ENCODE data around the gene SPATC1L.

The SPATC1L gene

DNA sequence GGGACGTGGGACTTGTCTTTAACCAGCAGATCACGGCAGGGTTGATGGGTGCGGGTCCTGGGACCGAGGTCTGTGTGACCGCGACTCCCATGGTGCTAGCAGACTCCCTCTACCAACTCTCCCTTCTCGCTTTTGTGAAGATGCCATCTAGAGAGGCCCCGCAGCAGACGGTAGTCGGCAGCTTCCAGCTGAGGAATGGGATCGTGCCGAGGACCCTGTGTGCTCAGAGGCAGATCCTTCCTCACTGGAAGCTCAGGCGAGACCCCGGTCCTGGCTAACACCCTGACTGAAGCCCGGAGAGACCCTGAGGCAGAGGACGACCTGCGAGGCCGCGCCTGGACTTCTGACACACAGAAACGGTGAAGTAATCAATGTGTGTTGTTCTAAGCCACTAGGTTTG, 12.5 kb upstream of the SPATC1L start:
- no peak for DNase-seq
- Mint-ChIP-seq H3K4me3 (no peak overlapping the region), H3K4me1 (no peaks in the 10 kb centered on the region), H3K36me3 (peaks cover 46% of the 10 kb centered on the region), H3K27ac (no peak overlapping the region), H3K9me3 (peaks cover 7% of the 10 kb centered on the region), H3K27me3 (no peaks in the 10 kb centered on the region)
- CTCF ChIA-PET: no interaction called here

DNA sequence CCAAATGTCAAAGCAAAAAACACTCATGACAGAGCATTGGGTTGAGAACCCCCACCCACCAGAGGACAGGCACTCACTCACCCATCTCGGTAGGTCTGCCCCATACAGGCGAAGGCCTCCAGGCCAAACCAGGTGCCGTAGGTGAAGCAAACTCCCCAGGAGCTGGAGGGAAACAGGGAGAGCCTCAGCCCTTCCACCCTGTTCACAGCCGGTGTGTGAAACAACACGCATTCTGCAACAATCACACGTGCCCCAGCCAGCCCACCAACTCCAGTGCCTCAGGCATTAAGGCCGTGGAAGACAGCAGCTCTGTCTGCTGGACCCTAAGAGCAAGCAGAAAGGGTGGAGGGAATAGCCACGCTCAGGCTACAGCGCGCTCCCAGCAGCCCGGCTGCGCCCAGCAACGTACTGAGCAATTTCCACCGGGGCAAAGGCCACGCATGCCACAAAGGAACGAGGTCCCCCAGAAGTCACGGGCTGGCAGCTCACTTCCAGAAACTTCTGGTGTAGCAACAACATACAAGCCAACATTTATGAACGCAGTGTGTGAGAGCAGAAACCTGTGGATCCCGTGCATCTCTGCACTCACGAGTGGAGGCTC, 11.4 kb upstream of the SPATC1L start:
- no peak for DNase-seq
- no peak overlapping the region for H3K4me3 Mint-ChIP-seq
- H3K36me3 Mint-ChIP-seq: peaks cover 51% of the 10 kb centered on the region
- H3K27me3 Mint-ChIP-seq: no peaks in the 10 kb centered on the region
- no peaks in the 10 kb centered on the region for H3K4me1 Mint-ChIP-seq
- CTCF ChIA-PET: no interaction called here
- H3K9me3 Mint-ChIP-seq: peaks cover 7% of the 10 kb centered on the region
- H3K27ac Mint-ChIP-seq: no peak overlapping the region

DNA sequence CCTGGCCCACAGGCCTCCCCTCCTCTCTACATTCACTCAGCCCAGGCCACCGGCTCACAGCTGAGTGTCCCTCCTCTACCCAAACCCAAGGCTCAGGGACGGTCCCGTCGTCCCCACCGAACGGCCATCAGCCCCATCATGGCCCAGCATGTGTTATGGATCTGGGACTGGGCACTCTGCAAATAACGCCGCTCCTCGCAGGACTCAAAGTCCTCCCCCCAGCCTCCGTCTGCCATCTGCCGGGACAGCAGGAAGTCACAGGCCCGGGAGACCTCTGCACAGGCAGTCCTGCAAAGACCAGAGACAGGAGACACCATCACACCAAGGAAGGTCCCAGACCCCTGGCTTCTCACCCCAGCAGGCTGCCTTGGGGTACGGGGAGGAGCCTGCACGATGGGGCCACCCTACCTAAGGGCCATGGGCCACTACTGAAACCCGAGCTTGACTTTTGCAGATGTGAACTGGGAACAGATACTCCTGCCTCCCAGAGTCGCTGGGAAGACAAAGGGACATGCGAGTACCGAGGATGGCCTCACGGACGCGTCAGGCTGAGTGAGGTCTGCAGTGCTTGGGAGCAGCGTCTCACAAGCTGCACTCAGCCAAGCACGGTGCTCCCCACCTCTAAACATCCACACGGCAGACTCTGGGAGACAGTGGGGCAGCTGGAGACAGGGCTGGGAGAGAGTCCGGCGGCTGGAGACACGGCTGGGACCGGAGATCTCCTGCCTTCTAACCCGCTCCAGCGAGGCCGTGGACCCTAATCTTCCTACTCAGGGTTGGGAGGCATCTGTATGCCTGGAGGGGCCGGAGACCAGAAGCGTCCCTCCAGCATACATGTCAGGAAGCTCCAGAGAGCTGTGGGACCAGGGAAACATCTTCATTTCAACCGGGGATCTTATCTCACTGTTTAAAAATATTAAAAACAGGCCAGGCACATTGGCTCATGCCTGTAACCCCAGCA, 10.4 kb upstream of the SPATC1L start:
- H3K27ac Mint-ChIP-seq: peak overlapping the region; percentile 49
- H3K4me3 Mint-ChIP-seq: no peak overlapping the region
- no peaks in the 10 kb centered on the region for H3K4me1 Mint-ChIP-seq

DNA sequence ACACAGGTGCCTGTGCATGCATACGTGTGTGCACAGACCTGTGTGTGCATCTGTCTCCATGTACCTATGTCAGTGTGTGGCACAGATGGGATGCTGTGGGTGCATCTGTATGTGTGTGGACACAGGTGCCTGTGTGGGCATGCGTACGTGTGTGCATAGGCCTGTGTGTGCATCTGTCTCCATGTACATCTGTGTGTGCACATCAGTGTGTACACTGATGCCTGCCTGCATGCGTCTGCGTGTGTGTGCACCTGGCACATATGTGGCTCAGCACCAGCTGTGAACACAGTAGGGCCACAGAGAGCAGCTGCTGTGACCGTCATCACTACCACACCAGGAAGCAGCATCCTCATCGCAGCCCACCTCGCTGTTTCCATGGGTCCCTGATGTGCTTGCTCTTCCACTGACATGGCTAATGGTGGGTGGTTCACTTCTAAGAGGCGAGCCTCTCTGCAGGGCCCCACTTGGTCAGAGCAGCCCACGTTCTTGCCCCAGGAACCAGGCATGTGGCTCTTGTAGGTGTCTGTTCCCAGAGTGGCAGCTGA, 9.6 kb upstream of the SPATC1L start:
- Mint-ChIP-seq H3K27me3 (no peaks in the 10 kb centered on the region), H3K4me3 (no peak overlapping the region), H3K36me3 (peaks cover 41% of the 10 kb centered on the region), H3K9me3 (peaks cover 7% of the 10 kb centered on the region), H3K4me1 (no peaks in the 10 kb centered on the region), H3K27ac (no peak overlapping the region)
- no peak for DNase-seq
- CTCF ChIA-PET: no interaction called here

More for the DNA sequence above, 10.4 kb upstream of the SPATC1L start:
- CTCF ChIA-PET: no interaction called here
- Mint-ChIP-seq H3K9me3 (peaks cover 7% of the 10 kb centered on the region), H3K36me3 (peaks cover 47% of the 10 kb centered on the region), H3K27me3 (no peaks in the 10 kb centered on the region)
- no peak for DNase-seq

DNA sequence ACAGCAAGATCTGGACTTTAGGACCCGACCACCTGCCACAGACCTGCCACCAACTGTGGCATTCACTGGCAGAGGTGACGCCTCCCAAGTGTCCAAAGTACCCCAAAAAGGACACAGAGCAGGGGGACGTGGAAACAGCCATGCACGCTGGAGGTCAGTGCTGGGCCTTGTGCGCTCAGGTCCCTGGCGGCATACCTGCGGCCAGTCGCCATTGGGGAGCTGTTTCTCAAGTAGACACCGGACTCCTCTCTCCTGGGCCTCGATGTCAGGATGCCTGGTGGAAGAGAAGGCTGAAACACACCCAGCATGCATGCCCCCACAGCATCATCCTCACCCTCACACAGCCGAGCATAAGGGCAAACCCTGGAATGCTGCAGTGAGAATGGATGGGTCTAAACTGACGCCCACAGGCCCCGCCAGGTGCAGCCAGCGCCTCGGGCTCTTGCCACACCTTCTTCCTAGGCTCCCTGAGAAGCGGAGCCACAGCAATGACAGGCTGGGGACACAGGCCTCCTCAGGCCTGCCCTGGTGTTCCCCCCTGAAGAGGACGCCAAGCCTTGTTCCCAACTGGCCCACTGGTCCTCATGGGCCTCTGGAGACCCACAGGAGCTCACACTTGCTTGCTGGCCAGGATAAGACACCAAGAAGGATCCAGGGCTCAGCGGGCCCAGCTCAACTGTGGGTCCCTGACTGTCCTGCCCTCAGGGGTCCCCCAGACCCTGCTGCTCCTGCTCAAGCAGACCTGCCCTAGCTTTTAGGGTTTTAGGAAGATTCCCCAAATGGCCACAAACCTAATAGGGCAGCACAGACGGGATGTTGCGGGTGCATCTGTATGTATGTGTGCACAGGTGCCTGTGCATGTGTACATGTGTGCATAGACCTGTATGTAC, 7.7 kb upstream of the SPATC1L start:
- H3K9me3 Mint-ChIP-seq: peaks cover 7% of the 10 kb centered on the region

DNA sequence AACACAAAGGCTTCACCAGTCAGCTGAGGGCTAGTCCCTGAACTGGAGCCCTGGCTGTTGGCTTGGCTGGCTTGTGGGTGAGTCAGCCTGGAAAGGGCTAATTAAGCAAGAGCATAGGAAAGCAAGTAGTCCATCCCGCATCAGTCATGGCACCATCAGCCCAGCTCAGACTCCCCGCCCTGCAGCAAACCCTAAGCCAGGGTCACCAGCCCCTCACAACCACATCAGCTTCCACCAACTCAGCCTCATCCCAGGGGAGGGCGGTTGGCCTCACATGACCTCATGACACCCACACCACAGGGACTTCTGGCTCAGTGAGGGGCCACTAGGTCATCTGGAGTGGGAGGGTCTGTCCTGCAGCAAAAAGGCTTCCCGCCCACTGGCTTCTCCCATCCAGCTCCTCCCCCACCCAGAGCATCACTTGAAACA, 7.0 kb upstream of the SPATC1L start:
- Mint-ChIP-seq H3K27me3 (no peaks in the 10 kb centered on the region), H3K27ac (no peak overlapping the region), H3K36me3 (peaks cover 31% of the 10 kb centered on the region), H3K9me3 (peaks cover 7% of the 10 kb centered on the region), H3K4me3 (no peak overlapping the region), H3K4me1 (no peaks in the 10 kb centered on the region)
- DNase-seq: no peak
- CTCF ChIA-PET: no interaction called here

More for the DNA sequence above, 7.7 kb upstream of the SPATC1L start:
- Mint-ChIP-seq H3K4me3 (no peak overlapping the region), H3K27me3 (no peaks in the 10 kb centered on the region), H3K4me1 (no peaks in the 10 kb centered on the region), H3K27ac (no peak overlapping the region), H3K36me3 (peaks cover 36% of the 10 kb centered on the region)
- CTCF ChIA-PET: no interaction called here
- DNase-seq: no peak

DNA sequence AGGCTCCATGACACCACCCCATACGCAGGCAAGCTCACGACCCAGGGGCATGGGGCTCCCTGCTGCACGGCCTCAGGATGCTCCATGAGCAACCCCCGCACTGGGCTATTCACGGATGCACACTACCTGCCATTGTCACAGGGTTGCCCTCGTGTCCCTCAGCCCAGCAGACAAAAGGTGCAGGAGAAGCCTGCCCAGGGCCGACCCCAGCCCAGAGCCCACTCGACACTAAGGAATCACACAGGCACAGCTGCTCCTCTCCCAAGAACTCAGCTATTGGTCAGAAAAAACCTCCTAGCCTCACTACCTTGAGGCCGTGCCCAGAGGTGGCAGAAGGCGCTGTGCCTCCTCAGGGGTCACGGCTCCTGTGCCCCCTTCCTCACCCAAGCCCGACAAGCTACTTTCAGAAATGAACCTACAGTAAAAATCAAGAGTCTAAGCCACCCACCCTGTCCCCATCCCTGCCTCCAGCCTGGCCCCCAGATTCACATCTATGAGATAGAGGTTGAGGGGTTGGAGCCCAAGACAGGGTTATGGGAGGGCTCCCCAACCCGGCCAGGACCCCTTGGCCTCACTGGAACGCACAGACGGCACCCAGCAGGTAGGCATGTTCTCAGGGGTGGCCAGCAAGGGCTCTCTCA, 6.4 kb upstream of the SPATC1L start:
- Mint-ChIP-seq H3K4me1 (peaks cover 5% of the 10 kb centered on the region), H3K27ac (no peak overlapping the region), H3K4me3 (no peak overlapping the region), H3K27me3 (peaks cover 6% of the 10 kb centered on the region), H3K36me3 (peaks cover 28% of the 10 kb centered on the region), H3K9me3 (peaks cover 7% of the 10 kb centered on the region)
- CTCF ChIA-PET: no interaction called here
- no peak for DNase-seq

DNA sequence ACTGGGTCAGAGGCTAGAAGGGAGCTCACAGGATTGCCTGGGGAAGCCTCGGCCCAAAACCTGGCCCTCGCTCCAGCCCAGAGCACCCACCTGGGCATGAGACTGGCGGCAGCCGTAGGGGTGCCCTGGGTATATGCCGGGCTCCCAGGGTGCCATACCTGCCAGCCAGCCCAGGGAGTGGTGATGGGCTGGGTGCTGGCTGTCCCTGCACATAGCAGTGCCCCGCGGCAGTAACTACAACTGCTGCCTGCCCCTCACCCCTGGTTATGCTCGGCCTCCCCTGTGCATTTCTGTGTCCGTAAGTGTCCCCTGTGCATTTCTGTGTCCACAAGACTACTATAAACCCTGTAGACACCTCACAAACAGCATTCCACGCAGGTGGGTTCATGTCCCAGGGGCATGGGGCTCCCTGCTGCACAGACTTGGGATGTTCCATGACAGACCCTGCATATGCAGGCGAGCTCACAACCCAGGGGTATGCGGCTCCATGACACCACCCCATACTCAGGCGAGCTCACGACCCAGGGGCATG, 5.8 kb upstream of the SPATC1L start:
- Mint-ChIP-seq H3K4me1 (peaks cover 10% of the 10 kb centered on the region), H3K27ac (no peak overlapping the region), H3K27me3 (peaks cover 7% of the 10 kb centered on the region), H3K9me3 (peaks cover 7% of the 10 kb centered on the region), H3K4me3 (no peak overlapping the region), H3K36me3 (peaks cover 28% of the 10 kb centered on the region)
- CTCF ChIA-PET: no interaction called here
- no peak for DNase-seq

DNA sequence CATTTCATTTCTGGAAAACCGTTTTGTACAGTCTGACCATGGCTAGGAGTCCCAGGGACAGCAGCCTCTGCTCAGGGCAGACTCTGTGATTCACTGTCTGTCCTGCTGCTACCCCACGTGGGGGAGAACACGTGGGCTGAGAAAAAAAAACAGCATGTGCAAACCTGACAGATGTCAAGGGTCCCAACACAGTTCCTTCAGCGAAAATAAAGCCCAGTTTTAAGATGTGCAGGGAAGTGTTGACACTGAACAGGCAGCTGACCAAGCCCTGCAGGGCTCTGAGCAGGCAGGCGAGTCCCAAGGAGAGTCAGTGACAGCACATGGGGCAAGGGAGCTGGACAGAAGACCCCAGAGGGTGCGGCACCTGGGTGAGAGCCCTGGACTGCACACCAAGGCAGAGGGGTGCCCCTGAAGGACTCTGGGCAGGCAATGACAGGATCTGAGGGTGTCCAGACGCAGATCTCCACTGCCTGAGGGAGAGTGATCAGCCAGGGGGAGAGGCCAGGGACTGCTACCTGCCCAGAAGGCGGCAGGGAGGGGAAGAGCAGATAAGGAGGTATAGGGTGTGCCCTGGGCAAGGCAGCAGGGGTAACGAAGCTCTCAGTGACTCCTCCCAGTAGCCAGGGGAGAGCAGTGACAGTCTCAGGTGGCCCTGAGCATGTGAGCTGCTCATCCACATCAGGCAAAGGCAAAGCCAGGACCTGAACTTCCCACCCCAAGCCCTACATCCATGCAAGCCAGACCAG, 5.1 kb upstream of the SPATC1L start:
- peaks cover 7% of the 10 kb centered on the region for H3K9me3 Mint-ChIP-seq
- DNase-seq: no peak
- peaks cover 26% of the 10 kb centered on the region for H3K36me3 Mint-ChIP-seq
- CTCF ChIA-PET: no interaction called here
- peaks cover 16% of the 10 kb centered on the region for H3K4me1 Mint-ChIP-seq
- H3K4me3 Mint-ChIP-seq: no peak overlapping the region
- peaks cover 10% of the 10 kb centered on the region for H3K27me3 Mint-ChIP-seq
- no peak overlapping the region for H3K27ac Mint-ChIP-seq

DNA sequence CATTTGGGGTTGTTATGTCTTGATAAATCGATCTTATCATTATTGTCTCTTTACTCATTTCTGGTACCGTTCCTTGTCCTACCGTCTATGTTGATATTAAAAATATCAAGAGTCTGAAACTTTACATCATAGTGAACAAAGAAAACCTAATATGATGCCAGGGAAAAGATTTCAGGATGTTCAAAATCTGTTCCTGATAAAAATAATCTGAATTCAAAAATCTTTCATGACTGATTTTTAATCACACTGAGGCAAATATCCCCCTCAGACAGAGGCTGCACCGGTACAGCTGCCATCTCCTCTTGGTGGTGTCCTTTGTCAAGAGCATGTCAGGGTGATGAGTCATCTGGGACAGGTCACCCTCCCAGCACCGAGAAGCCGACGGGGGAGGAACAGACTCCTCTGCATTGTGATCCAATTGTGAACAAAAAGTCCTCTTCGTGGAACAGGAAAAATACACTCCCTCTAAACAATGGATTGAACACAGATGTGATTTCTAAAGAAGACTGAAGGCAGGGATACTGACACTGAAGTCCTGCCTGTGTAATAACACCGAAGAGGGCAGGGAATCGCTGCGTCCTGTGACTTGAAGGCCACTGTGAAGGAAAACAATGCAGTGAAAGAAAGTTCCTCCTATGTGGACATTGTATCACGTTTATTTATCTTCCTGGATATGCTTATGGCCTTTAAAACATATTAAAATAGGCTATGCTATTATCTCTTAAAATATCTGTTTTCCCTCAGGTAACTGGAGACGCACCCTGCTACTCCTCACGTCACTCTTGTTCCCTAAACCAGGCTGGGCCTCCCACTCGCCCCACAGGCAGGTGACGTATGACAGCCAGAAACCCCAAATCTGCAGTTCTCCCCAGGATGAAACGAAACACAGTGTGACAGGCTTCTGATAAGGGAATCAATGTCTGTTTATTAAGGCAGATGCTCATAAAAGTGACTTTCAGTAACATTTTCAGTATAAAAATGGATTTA, 4.3 kb upstream of the SPATC1L start:
- DNase-seq: no peak
- H3K4me3 Mint-ChIP-seq: no peak overlapping the region
- peaks cover 16% of the 10 kb centered on the region for H3K4me1 Mint-ChIP-seq
- H3K36me3 Mint-ChIP-seq: peaks cover 17% of the 10 kb centered on the region
- CTCF ChIA-PET: no interaction called here
- H3K27ac Mint-ChIP-seq: no peak overlapping the region
- peaks cover 14% of the 10 kb centered on the region for H3K27me3 Mint-ChIP-seq
- H3K9me3 Mint-ChIP-seq: peaks cover 3% of the 10 kb centered on the region

DNA sequence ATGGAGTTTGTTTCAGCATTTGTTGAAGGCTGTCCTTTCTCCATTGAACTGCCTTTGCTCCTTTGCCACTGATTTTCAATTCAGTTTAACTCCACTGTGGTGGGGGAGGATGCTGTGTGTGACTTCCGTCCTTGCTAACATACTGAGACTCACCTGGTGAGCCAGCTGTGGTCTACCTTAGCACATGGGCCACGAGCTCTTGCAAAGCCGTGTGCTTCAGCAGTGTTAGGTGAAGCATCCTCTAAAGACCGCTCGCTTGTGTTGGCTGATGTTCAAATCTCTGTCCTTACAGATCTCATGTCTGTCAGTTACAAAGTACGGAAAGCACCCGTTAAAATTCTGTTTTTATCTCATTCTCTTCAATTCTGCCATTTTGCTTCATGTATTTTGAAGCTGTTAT, 3.6 kb upstream of the SPATC1L start:
- Mint-ChIP-seq H3K4me3 (no peak overlapping the region), H3K27me3 (peaks cover 14% of the 10 kb centered on the region), H3K27ac (no peak overlapping the region)

DNA sequence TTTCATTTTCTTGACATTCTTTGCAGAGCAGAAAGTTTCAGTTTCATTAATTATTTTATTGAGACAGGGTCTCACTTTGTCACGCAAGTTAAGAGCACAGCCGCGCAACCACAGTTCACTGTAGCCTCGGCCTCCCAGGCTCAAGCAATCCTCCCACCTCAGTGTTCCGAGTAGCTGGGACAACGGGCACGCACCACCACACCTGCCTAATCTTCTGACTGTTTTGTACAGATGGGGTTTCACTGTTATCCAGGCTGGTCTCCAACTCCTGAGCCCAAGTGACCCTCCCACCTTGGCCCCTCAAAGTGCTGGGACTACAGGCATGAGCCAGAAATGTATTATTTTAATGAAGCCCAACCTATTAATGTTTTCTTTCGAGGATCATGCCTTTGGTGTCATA, 3.0 kb upstream of the SPATC1L start:
- Mint-ChIP-seq H3K27me3 (peaks cover 14% of the 10 kb centered on the region), H3K4me3 (no peak overlapping the region), H3K36me3 (peaks cover 9% of the 10 kb centered on the region), H3K27ac (no peak overlapping the region), H3K4me1 (peaks cover 16% of the 10 kb centered on the region), H3K9me3 (no peaks in the 10 kb centered on the region)
- DNase-seq: no peak
- CTCF ChIA-PET: no interaction called here

More for the DNA sequence above, 3.6 kb upstream of the SPATC1L start:
- CTCF ChIA-PET: no interaction called here
- Mint-ChIP-seq H3K9me3 (no peaks in the 10 kb centered on the region), H3K36me3 (peaks cover 12% of the 10 kb centered on the region), H3K4me1 (peaks cover 16% of the 10 kb centered on the region)
- DNase-seq: no peak
